Stimulated activated CD8-positive, alpha-beta memory T cell treated with anti-CD3 and anti-CD28 coated beads, Interleukin-15, amount 100 ng/mL, for 24 hours (primary cell): ENCODE results near the gene FAM72C.
"Not testable (repeated sequence)": the region's sequence is repeated elsewhere in the genome, so short reads cannot be mapped to it uniquely, and the experiment has no call there.

ENCODE experiments used
- DNase-seq: peaks from one replicate; pipeline ENCODE4 v3.0.0-alpha.2; 2020; ENCODE audit warnings: low read depth

Gene FAM72C

GRCh38 chr1:143984721-143985473, 13.1 kb upstream of the FAM72C start:
- not testable (repeated sequence) for DNase-seq

DNA sequence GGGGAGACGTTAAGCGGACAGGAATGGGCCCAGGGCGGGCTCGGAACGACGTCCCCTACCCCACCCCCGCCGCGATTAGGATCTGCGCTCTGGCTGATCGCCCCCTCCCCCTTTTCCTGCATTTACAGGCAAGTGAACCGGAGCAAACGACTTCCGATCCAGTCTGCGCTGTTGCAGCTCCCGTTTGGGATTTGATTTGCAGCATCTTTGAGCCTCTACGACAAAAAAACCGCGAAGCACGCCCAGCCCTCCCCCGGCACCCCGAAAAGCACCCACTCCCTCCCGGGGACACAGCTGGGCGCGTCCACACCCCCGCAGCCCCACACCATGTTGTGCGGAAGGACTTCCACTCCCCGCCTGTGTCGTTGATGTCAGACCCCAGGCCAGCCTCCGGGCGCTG, 2.6 kb upstream of the FAM72C start:
- DNase-seq: not testable (repeated sequence)

DNA sequence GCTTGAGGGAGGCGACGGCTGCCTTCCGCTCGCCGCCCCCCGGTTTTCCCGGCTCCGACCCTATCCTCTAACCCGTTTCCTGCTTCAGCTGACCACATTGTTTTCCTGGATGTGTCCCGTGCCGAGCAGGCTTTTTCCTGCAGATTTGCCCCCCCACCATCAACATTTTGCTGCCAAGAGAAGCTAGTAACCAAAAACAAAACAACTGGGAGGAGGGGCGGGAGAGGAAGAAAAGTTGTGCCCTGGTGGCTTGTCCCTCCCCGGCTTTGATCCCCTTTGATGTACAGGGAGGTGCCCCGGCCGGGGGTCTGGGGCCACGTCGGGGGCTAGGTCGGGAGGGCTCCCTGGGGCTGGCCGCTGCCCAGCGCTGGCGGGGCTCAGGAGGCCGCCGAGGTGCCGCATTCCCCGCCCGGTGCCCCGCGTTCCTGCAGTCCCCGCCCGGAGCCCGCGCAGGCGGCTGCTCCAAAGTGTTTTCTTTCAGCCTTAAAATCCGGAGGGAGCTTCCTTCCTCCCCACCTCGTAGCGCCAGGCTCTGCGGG, 2.2 kb upstream of the FAM72C start:
- not testable (repeated sequence) for DNase-seq

DNA sequence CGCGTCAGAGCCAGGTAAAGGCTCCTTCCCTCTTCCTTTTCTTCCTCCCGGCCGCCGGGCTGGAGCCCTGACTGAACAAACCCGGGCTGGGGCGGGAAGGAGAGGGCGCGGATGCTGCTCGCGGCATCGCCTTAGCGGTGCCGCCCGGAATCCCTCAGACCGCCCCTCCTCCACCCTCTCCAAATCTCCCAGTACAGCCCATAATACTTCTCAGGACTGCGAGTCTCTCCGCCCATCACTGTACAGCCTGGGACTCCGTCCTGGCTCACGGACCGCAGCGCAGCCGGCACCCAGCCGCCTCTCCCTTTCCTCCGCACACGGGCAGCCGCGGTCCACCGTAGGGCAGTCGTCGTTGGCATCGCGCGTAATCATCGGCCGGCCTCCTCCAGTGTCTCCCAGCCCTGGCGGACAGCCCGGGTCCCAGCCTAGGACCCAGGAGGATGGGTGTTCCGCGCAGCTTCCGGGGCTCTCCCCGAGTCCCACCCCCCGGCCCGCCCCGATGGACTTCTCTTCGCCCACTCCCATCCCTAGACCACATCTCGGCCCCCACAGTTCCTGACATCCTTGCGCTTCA, 1.1 kb upstream of the FAM72C start:
- not testable (repeated sequence) for DNase-seq

DNA sequence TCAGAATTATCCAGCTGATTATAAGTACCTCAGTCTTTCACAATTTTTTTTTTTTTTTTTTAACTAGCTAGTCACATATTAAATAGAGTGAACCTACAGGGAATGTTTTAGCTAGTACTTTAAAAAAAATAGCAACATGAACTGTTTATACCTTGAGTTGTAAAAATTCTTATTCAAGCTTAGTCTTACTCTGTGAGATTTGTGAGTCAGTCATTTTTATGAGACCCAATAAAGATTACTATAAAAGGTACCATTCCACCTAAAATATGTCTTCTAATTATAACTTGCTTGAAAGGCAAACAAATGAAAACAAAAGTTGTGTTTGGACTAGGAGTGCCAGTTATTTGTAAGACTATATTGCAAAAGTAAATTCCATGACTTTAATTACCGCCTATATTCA, 5.9 kb downstream of the FAM72C start:
- not testable (repeated sequence) for DNase-seq

DNA sequence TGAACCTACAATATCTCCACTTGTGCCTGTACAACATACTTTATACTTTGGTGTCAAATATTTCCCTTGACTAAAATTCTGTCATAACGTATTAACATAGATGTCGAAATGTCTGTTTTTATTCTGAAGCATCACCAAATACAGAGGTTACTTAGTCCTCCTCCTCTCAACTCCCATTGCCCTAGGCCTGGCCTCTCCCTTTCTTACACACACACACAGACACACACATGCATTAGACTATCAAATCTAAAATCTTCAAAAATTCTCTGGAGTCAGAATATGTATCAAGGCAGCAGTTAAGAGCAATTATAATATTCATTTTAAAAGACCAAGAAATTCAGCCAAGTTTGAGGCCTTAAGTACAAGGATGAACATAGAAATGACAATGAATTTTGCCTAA, 7.5 kb downstream of the FAM72C start:
- DNase-seq: not testable (repeated sequence)

- not testable (repeated sequence) for DNase-seq
These were observed 15.9 kb downstream of the FAM72C start for GRCh38 chr1:143955930-143956329.

- DNase-seq: not testable (repeated sequence)
These were observed 18.9 kb downstream of the FAM72C start for GRCh38 chr1:143952913-143953312.

GRCh38 chr1:143951485-143952391, 20.0 kb downstream of the FAM72C start:
- DNase-seq: not testable (repeated sequence)

DNA sequence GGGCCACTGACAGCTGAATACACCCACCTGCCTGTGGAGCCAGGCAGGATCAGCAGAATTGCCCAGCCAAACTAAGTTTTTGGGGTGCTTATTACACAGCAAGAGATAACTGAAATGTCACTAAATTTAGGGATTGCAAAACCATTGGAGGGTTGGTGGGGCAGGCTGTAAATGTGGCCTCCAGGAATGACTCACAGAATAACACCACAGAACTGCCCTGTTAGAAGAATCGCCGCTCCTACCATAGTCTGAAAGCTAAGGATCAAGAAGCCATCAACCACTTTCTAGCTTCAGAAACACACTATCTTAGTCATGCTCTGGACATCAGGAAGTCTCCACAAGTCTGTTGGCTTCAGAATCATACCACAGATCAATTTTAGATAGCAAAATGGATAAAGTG, 24.0 kb downstream of the FAM72C start:
- DNase-seq: not testable (repeated sequence)

DNA sequence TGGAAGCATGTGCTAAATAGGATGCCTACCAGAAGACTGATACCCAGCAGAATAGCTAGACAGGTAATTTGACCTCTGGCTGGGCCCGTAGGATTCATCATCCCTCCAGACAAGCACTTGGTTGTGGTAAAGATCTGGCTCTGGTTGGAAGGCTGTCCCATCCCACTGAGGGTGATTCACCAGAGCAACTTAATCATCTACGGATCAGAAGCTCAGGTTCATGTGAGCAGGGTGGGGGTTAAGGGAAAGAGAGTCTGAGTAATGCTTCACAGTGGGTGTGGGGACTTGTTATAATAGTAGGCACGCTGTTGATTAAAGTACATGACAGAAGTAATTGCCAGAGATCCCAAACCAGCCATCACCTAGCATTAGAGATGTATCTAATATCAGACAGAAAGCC, 26.5 kb downstream of the FAM72C start:
- not testable (repeated sequence) for DNase-seq

DNA sequence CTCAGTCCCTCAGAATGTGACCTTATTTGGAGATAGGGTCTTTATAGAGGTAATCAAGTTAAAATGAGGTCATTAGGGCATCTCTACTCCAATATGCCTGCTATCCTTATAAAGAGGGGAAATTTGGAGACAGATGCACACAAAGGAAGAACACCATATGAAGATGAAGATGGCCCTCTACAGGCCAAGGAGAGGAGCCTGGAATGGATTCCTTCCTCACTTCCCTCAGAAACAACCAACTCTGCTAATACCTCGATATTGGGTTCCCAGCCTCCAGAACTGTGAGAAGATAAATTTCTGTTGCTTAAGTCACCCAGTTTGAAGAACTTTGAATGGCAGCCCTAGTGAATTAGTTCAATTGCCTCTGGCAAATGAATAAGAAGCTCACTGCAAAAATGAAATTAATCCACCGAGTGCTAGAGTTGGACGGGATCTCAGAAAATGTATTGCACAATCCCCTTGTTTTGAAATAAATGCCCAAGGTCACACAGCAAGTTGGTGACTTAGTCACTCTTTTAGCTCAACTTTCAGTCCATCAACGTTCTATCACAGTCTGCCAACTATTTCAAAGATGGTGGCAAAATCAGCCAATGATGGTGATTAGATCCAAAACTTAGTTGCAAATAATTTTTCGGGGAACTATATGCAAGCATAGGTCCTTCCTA, 27.1 kb downstream of the FAM72C start:
- DNase-seq: not testable (repeated sequence)

DNA sequence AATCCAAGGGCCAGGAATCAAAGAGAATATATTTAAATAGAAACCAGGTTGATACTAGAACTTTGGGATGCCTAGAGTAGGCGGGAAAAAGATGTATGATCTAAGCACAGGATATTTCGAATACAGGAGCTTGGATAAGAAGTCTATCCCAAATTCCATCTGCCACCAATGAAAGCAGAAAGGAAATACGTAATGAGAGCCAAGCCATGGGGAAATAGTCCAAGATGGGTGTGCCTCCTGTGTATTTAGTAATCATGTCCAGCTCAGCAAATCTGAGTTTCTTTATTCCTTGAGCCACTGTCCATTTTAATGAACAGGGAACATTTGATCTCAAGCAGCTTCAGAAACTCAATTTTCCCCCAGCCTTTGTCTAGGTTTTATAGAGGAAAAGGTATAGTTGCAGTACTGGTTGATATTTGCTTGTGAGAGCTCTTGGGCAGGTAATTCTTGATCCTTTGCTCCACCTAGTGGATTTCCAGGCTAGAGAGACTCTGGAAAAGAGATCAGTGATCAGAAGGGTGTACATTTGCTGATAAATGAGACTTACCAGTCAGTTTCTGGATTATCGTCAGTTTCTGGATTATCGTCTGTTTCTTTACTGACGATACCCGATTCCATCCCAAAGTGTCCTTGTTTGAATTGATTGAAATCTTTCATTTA, 28.3 kb downstream of the FAM72C start:
- DNase-seq: not testable (repeated sequence)

DNA sequence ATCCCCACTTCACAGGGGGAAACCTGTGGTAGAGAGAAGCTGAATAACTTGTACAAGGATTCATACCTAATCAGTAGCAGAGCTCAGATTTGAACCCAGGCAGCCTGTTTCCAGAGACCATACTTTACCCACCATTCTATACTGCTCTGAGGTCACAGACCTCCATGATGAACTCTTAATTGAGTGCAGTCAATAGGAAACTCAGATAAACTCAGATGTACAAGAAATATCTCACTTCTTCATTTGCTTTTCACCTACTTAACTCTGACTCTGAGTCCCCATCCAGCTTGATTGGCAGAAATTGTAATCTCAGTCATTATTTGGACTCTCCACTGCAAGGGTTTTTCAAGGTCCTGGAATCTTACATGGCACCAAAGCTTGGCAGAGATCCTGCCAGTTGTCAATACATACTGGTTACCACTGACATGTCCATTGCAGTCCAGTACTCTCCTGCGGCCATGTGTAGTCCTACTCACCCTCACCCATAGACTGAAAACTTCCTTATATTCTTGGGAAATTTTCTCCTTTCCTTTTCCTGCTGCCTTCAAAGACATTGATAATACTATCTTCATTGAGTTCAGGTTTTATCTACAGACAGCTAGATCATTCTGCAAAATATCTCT, 29.4 kb downstream of the FAM72C start:
- not testable (repeated sequence) for DNase-seq

DNA sequence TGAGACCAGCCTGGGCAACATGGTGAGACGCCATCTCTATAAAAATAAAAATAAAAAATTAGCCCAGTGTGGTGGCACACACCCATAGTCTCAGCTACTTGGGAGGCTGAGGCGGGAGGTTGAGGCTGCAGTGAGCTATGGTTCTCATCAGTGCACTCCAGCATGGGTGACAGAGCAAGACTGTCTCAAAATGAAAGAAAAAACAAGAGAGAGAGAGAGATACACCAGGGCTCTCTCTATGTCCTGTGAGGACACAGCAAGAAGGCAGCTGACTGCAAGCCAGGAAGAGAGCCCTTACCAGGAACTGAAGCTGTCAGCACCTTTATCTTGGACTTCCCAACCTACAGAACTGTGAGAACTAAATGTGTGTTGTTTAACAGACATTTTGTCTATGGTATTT, 32.1 kb downstream of the FAM72C start:
- DNase-seq: not testable (repeated sequence)

DNA sequence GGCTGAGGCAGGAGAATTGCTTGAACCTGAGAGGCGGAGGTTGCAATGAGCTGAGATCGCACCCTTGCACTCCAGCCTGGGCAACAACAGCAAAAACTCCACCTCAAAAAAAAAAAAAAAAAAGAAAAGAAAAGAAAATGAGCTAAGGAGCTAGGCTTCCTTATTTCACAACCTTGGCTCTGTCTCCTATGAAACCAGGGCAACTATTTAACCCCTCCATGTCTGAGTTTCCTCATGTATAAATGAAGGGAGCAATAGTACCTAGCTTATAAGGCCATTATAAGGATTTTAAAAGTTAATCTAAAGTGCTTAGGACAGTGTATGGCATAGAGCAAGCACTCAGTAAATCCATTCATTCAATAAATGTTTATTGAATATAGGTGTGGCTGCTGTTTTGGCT, 32.9 kb downstream of the FAM72C start:
- not testable (repeated sequence) for DNase-seq

- not testable (repeated sequence) for DNase-seq
These were observed 35.2 kb downstream of the FAM72C start for GRCh38 chr1:143936457-143937115.

- not testable (repeated sequence) for DNase-seq
These were observed 52.7 kb downstream of the FAM72C start for GRCh38 chr1:143919127-143919526.

DNA sequence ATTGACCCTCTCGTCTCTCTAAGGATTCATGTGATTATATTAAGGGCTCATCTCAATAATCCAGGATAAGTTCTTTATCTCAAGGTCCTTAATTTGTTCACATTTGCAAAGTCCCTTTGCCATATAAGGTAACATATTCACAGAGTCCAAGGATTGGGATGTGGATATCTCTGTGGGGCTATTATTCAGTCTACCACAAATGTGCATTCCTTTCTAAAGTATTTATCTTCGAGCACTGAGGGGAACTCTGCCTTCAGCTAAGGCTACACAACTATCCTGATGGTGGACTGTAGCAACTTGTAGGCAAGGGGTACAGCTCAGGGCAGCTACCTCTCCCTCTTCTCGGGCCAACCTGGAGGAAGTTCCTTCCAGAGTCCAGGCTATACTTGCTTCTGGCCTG, 53.2 kb downstream of the FAM72C start:
- not testable (repeated sequence) for DNase-seq

GRCh38 chr1:143913705-143914104, 58.1 kb downstream of the FAM72C start:
- not testable (repeated sequence) for DNase-seq
